HepG2 (cell line): ENCODE data around the gene GRHL1. TPM values are rescaled to one million over a fixed set of nuclear protein-coding genes. Genes with fewer than 3 reads are reported as not detected.

Experiments used
- CEBPB ChIP-seq: IDR thresholded peaks from 2 replicates; pipeline ENCODE4 v1.6.1; 2011; ENCODE audit warnings: low read depth, low read length, improper control_type of control experiment, borderline replicate concordance
- NAIF1 ChIP-seq: sonication (generic); formaldehyde crosslinking; IDR thresholded peaks from 2 replicates; pipeline ENCODE4 v1.5.0; 2020; ENCODE audit warnings: mild to moderate bottlenecking, missing genetic modification reagents, borderline replicate concordance
- NFE2L1 ChIP-seq: sonication (generic); formaldehyde crosslinking; IDR thresholded peaks from 2 replicates; pipeline ENCODE4 v1.4.0; 2020; ENCODE audit warnings: missing genetic modification reagents, mild to moderate bottlenecking, borderline replicate concordance
- PCBP2 ChIP-seq: fragments of 200-400 bp; formaldehyde crosslinking; optimal IDR thresholded peaks from 2 replicates; pipeline ENCODE3; 2018; ENCODE audit warnings: low read length, low read depth; ENCODE audit not compliant: poor library complexity, severe bottlenecking
- RBAK ChIP-seq: sonication (generic); formaldehyde crosslinking; IDR thresholded peaks from 2 replicates; pipeline ENCODE4 v1.5.1; 2020; ENCODE audit warnings: mild to moderate bottlenecking, missing genetic modification reagents
- SOX5 ChIP-seq: IDR thresholded peaks from 2 replicates; pipeline ENCODE4 v1.6.1; 2016; ENCODE audit warnings: borderline replicate concordance
- SP1 ChIP-seq, 2 experiments: fragments of 450-650 bp in 1 of 2; sonication (generic) in 1 of 2; formaldehyde crosslinking in 1 of 2; IDR thresholded peaks; 2 replicates each; pipeline versions ENCODE4 v1.4.0 to v1.6.1; 2016 to 2020; ENCODE audit warnings: missing genetic modification reagents in 1 of 2
- TAF1 ChIP-seq: sonication (generic); formaldehyde crosslinking; IDR thresholded peaks from 2 replicates; pipeline ENCODE4 v1.4.0; 2020; ENCODE audit warnings: missing genetic modification reagents
- ZNF180 ChIP-seq: sonication (generic); formaldehyde crosslinking; IDR thresholded peaks from 2 replicates; pipeline ENCODE4 v1.4.0; 2020; ENCODE audit warnings: low read depth, missing genetic modification reagents, borderline replicate concordance
- polyA plus RNA-seq, 8 experiments: library from polyadenylated mRNA; depleted of rRNA in 3 of 8; stranded (reverse) in 7 of 8; unstranded in 1 of 8; fragments of >200 nt; fragmentation: Illumina TruSeq in 4 of 8; extraction: Trizol in 4 of 8; gene quantifications; 2 replicates each; pipeline versions ENCODE4 v1.2.1 to v1.2.3, GENCODE V29; 2011 to 2016; ENCODE audit warnings: low read depth in 4 of 8, missing spikeins in 1 of 8, mixed read lengths in 1 of 8; ENCODE audit not compliant: insufficient read depth in 1 of 8
- total RNA-seq, 5 experiments: library from RNA; depleted of rRNA; stranded (reverse); fragments of >200 nt; fragmentation: Illumina TruSeq; extraction: Trizol; gene quantifications; 2 replicates each; pipeline ENCODE4 v1.2.3, GENCODE V29; 2016; ENCODE audit warnings: low read depth in 1 of 5
- TF ChIP-seq, protein P1 (sequence below): sonication (generic); formaldehyde crosslinking; IDR thresholded peaks from 2 replicates; pipeline ENCODE4 v1.4.0; 2020; ENCODE audit warnings: low read depth, mild to moderate bottlenecking, missing genetic modification reagents
- TF ChIP-seq, protein P2 (sequence below): sonication (generic); formaldehyde crosslinking; conservative IDR thresholded peaks from 2 replicates; pipeline ENCODE4 v1.8.0; 2022; ENCODE audit warnings: low read depth, missing genetic modification reagents
- TF ChIP-seq, protein P3 (sequence below): sonication (generic); formaldehyde crosslinking; IDR thresholded peaks from 2 replicates; pipeline ENCODE4 v1.4.0; 2020; ENCODE audit warnings: missing genetic modification reagents
- TF ChIP-seq, protein P4 (sequence below): sonication (generic); formaldehyde crosslinking; IDR thresholded peaks from 2 replicates; pipeline ENCODE4 v1.8.1; 2023; ENCODE audit warnings: mild to moderate bottlenecking, missing genetic modification reagents
- TF ChIP-seq, protein P5 (sequence below): sonication (generic); formaldehyde crosslinking; IDR thresholded peaks from 2 replicates; pipeline ENCODE4 v1.5.0; 2020; ENCODE audit warnings: missing genetic modification reagents
- TF ChIP-seq, protein P6 (sequence below): sonication (generic); formaldehyde crosslinking; IDR thresholded peaks from 2 replicates; pipeline ENCODE4 v1.8.1; 2023; ENCODE audit warnings: missing genetic modification reagents, inconsistent platforms, borderline replicate concordance
- TF ChIP-seq, protein P7 (sequence below): sonication (generic); formaldehyde crosslinking; IDR thresholded peaks from 2 replicates; pipeline ENCODE4 v1.4.0; 2020; ENCODE audit warnings: missing genetic modification reagents, borderline replicate concordance

The GRHL1 gene
- total and polyA plus RNA-seq, 2 of the 13 experiments (the other 11 are each of a cell fraction or from before 2014, with no cell fraction given) = 9.3 to 12.0 TPM

DNA sequence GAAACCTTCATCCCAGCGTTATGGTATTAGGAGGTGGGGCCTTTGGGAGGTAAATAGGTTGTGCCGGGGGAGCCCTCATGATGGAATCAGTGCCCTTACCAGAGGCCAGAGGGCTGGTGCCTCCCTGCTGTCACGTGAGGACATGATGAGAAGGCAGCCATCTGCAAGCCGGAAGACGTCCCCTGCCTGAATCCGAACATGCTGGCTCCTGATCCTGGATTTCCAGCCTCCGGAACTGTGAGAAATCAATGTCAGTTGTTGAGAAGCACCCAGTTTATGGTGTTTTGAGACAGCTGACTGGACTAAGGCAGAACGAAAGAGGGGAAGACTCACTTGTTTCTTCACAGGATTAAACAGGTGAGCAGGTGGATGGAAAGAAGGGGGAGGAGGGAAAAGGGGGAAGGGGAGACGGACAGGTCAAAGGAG, 78.8 kb downstream of the GRHL1 start (continued):
- no peak for TF ChIP-seq PCBP2
- TF ChIP-seq, protein P1, sequence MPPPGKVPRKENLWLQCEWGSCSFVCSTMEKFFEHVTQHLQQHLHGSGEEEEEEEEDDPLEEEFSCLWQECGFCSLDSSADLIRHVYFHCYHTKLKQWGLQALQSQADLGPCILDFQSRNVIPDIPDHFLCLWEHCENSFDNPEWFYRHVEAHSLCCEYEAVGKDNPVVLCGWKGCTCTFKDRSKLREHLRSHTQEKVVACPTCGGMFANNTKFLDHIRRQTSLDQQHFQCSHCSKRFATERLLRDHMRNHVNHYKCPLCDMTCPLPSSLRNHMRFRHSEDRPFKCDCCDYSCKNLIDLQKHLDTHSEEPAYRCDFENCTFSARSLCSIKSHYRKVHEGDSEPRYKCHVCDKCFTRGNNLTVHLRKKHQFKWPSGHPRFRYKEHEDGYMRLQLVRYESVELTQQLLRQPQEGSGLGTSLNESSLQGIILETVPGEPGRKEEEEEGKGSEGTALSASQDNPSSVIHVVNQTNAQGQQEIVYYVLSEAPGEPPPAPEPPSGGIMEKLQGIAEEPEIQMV (CRISPR knock-in tag) = no peak
- TF ChIP-seq, protein P2, sequence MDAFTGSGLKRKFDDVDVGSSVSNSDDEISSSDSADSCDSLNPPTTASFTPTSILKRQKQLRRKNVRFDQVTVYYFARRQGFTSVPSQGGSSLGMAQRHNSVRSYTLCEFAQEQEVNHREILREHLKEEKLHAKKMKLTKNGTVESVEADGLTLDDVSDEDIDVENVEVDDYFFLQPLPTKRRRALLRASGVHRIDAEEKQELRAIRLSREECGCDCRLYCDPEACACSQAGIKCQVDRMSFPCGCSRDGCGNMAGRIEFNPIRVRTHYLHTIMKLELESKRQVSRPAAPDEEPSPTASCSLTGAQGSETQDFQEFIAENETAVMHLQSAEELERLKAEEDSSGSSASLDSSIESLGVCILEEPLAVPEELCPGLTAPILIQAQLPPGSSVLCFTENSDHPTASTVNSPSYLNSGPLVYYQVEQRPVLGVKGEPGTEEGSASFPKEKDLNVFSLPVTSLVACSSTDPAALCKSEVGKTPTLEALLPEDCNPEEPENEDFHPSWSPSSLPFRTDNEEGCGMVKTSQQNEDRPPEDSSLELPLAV = no peak
- TF ChIP-seq, protein P3, sequence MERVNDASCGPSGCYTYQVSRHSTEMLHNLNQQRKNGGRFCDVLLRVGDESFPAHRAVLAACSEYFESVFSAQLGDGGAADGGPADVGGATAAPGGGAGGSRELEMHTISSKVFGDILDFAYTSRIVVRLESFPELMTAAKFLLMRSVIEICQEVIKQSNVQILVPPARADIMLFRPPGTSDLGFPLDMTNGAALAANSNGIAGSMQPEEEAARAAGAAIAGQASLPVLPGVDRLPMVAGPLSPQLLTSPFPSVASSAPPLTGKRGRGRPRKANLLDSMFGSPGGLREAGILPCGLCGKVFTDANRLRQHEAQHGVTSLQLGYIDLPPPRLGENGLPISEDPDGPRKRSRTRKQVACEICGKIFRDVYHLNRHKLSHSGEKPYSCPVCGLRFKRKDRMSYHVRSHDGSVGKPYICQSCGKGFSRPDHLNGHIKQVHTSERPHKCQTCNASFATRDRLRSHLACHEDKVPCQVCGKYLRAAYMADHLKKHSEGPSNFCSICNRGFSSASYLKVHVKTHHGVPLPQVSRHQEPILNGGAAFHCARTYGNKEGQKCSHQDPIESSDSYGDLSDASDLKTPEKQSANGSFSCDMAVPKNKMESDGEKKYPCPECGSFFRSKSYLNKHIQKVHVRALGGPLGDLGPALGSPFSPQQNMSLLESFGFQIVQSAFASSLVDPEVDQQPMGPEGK (CRISPR knock-in tag) = no peak
- no peak for TF ChIP-seq ZNF180
- TF ChIP-seq, protein P4, sequence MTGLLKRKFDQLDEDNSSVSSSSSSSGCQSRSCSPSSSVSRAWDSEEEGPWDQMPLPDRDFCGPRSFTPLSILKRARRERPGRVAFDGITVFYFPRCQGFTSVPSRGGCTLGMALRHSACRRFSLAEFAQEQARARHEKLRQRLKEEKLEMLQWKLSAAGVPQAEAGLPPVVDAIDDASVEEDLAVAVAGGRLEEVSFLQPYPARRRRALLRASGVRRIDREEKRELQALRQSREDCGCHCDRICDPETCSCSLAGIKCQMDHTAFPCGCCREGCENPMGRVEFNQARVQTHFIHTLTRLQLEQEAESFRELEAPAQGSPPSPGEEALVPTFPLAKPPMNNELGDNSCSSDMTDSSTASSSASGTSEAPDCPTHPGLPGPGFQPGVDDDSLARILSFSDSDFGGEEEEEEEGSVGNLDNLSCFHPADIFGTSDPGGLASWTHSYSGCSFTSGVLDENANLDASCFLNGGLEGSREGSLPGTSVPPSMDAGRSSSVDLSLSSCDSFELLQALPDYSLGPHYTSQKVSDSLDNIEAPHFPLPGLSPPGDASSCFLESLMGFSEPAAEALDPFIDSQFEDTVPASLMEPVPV (CRISPR knock-in tag) = no peak
- TF ChIP-seq NAIF1 (CRISPR knock-in tag) = no peak
- TF ChIP-seq SP1 (IDR thresholded peaks at IDR 0.05) = no peak
- TF ChIP-seq SP1 (CRISPR knock-in tag; IDR thresholded peaks at IDR 0.05) = no peak
- TF ChIP-seq, protein P5, sequence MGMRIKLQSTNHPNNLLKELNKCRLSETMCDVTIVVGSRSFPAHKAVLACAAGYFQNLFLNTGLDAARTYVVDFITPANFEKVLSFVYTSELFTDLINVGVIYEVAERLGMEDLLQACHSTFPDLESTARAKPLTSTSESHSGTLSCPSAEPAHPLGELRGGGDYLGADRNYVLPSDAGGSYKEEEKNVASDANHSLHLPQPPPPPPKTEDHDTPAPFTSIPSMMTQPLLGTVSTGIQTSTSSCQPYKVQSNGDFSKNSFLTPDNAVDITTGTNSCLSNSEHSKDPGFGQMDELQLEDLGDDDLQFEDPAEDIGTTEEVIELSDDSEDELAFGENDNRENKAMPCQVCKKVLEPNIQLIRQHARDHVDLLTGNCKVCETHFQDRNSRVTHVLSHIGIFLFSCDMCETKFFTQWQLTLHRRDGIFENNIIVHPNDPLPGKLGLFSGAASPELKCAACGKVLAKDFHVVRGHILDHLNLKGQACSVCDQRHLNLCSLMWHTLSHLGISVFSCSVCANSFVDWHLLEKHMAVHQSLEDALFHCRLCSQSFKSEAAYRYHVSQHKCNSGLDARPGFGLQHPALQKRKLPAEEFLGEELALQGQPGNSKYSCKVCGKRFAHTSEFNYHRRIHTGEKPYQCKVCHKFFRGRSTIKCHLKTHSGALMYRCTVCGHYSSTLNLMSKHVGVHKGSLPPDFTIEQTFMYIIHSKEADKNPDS = no peak
- TF ChIP-seq TAF1 (CRISPR knock-in tag) = no peak
- TF ChIP-seq CEBPB = no peak
- no peak for TF ChIP-seq RBAK (CRISPR knock-in tag)
- TF ChIP-seq NFE2L1 (CRISPR knock-in tag) = no peak
- TF ChIP-seq, protein P6, sequence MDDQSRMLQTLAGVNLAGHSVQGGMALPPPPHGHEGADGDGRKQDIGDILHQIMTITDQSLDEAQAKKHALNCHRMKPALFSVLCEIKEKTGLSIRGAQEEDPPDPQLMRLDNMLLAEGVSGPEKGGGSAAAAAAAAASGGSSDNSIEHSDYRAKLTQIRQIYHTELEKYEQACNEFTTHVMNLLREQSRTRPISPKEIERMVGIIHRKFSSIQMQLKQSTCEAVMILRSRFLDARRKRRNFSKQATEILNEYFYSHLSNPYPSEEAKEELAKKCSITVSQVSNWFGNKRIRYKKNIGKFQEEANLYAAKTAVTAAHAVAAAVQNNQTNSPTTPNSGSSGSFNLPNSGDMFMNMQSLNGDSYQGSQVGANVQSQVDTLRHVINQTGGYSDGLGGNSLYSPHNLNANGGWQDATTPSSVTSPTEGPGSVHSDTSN = no peak
- TF ChIP-seq SOX5 (CRISPR knock-in tag) = no peak
- TF ChIP-seq, protein P7, sequence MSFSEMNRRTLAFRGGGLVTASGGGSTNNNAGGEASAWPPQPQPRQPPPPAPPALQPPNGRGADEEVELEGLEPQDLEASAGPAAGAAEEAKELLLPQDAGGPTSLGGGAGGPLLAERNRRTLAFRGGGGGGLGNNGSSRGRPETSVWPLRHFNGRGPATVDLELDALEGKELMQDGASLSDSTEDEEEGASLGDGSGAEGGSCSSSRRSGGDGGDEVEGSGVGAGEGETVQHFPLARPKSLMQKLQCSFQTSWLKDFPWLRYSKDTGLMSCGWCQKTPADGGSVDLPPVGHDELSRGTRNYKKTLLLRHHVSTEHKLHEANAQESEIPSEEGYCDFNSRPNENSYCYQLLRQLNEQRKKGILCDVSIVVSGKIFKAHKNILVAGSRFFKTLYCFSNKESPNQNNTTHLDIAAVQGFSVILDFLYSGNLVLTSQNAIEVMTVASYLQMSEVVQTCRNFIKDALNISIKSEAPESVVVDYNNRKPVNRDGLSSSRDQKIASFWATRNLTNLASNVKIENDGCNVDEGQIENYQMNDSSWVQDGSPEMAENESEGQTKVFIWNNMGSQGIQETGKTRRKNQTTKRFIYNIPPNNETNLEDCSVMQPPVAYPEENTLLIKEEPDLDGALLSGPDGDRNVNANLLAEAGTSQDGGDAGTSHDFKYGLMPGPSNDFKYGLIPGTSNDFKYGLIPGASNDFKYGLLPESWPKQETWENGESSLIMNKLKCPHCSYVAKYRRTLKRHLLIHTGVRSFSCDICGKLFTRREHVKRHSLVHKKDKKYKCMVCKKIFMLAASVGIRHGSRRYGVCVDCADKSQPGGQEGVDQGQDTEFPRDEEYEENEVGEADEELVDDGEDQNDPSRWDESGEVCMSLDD (CRISPR knock-in tag) = no peak
